K562 (cell line): ENCODE results near the gene MON2. TPM values are rescaled to one million over a fixed set of nuclear protein-coding genes. Genes with fewer than 3 reads are reported as not detected.

ENCODE experiments used
- ATAC-seq: fragments of 200-7000 bp; cut with Tn5 transposase; 3 replicates; pipeline ENCODE4 v1.9.1; 2020; ENCODE audit warnings: moderate library complexity
- BruUV-seq: library from RNA; stranded (reverse); fragments of 400-500 nt; replicated peaks from 2 replicates; lab custom pipeline; 2021; lab: Mats Ljungman, UMichigan
- CTCF ChIA-PET: fragments of 300-600 bp; formaldehyde crosslinking; extraction: SDS; loops from one replicate; lab custom pipeline; 2021; ENCODE audit warnings: low intra/inter-chr PET ratio; lab: Yijun Ruan, JAX
- POLR2A ChIA-PET: fragments of 300-600, 350-650 bp; sonication (Branson Sonifier 250); formaldehyde crosslinking; extraction: SDS; loops from one replicate; lab custom pipeline; 2021; ENCODE audit warnings: antibody characterized with exemption, inconsistent platforms; lab: Yijun Ruan, JAX
- DNase-seq, 4 experiments: peaks; one replicate each; pipeline versions ENCODE4 v3.0.0 to v3.0.0-alpha.2; 2011 to 2018; ENCODE audit warnings: low spot score in 3 of 4, mixed read lengths in 3 of 4; ENCODE audit errors: extremely low read depth in 1 of 4
- FAIRE-seq: peaks from 2 replicates; lab custom pipeline; 2011; peaks lifted over from hg19 to GRCh38; lab: Jason Lieb, UNC
- H2AFZ ChIP-seq: 2 replicates; pipeline ENCODE4 v1.6.0; 2011; ENCODE audit warnings: low read depth, low read length, control low read depth, inconsistent platforms
- H3K27ac ChIP-seq: fragments of 200-600 bp; 3 replicates; pipeline ENCODE4 v1.8.0; 2011; ENCODE audit warnings: low read depth, mild to moderate bottlenecking, control low read depth, inconsistent platforms, low read length, moderate library complexity, mixed read lengths; ENCODE audit errors: extremely low read depth
- H3K27me3 ChIP-seq, 2 experiments: fragments of 300-600 bp in 1 of 2; 2 replicates in 1 of 2; 3 replicates in 1 of 2; pipeline versions ENCODE4 v1.6.0 to v1.8.0; 2011; ENCODE audit warnings: inconsistent platforms in 2 of 2, low read length in 2 of 2, mild to moderate bottlenecking in 1 of 2, mixed read lengths in 1 of 2, moderate library complexity in 1 of 2; ENCODE audit not compliant: control insufficient read depth in 2 of 2, insufficient read depth in 2 of 2
- H3K36me3 ChIP-seq: fragments of 300-600 bp; 3 replicates; pipeline ENCODE4 v1.8.0; 2011; ENCODE audit warnings: mild to moderate bottlenecking, low read length, inconsistent platforms; ENCODE audit not compliant: control insufficient read depth, insufficient read depth
- H3K4me1 ChIP-seq, 2 experiments: fragments of 200-600 bp in 1 of 2; replicated peaks in 1 of 2; 2 replicates in 1 of 2; 3 replicates in 1 of 2; pipeline versions ENCODE4 v1.5.1 to v1.8.0; 2011; ENCODE audit warnings: inconsistent platforms in 2 of 2, low read length in 2 of 2, mild to moderate bottlenecking in 1 of 2, mixed read lengths in 1 of 2, moderate library complexity in 1 of 2; ENCODE audit not compliant: control insufficient read depth in 2 of 2, insufficient read depth in 2 of 2
- H3K4me2 ChIP-seq: 2 replicates; pipeline ENCODE4 v1.6.1; 2011; ENCODE audit warnings: low read length, control low read depth, inconsistent platforms, mixed read lengths; ENCODE audit not compliant: insufficient read depth
- H3K4me3 ChIP-seq: fragments of 200-600 bp; sonication (generic), shearing (Covaris generic); 2 replicates; pipeline ENCODE4 v1.5.1; 2016; ENCODE audit warnings: control low read depth, inconsistent platforms
- H3K79me2 ChIP-seq: fragments of 200-600 bp; 3 replicates; pipeline ENCODE4 v1.8.0; 2011; ENCODE audit warnings: low read length, inconsistent platforms; ENCODE audit not compliant: control insufficient read depth, insufficient read depth
- H3K9ac ChIP-seq, 2 experiments: 2 replicates each; pipeline versions ENCODE4 v1.6.0 to v1.6.1; 2011; ENCODE audit warnings: low read depth in 2 of 2, low read length in 2 of 2, control low read depth in 1 of 2, inconsistent platforms in 1 of 2, mild to moderate bottlenecking in 1 of 2, mixed read lengths in 1 of 2; ENCODE audit not compliant: insufficient read depth in 1 of 2
- H3K9me1 ChIP-seq: one replicate; pipeline ENCODE4 v1.6.0; 2011; ENCODE audit warnings: inconsistent platforms, mild to moderate bottlenecking, low read length, moderate library complexity; ENCODE audit not compliant: control insufficient read depth, insufficient read depth
- H3K9me3 ChIP-seq: replicated peaks from 2 replicates; pipeline ENCODE4 v1.5.1; 2011; ENCODE audit warnings: low read depth, low read length, inconsistent platforms; ENCODE audit not compliant: control insufficient read depth, insufficient read depth
- H4K20me1 ChIP-seq: replicated peaks from 2 replicates; pipeline ENCODE4 v1.6.1; 2011; ENCODE audit warnings: low read length, inconsistent platforms, mixed read lengths; ENCODE audit not compliant: control insufficient read depth, insufficient read depth
- DPF2 ChIP-seq: fragments of 450-650 bp; IDR thresholded peaks from 2 replicates; pipeline ENCODE4 v1.6.1; 2016
- ILF3 ChIP-seq: fragments of 450-650 bp; IDR thresholded peaks from 2 replicates; pipeline ENCODE4 v1.6.1; 2018; ENCODE audit warnings: antibody characterized with exemption, mild to moderate bottlenecking, moderate library complexity, borderline replicate concordance
- MEIS2 ChIP-seq: fragments of 450-650 bp; IDR thresholded peaks from 2 replicates; pipeline ENCODE4 v1.6.1; 2014; ENCODE audit warnings: mild to moderate bottlenecking; ENCODE audit not compliant: partially characterized antibody
- NCOA2 ChIP-seq, 2 experiments: fragments of 450-650 bp; IDR thresholded peaks; 2 replicates each; pipeline ENCODE4 v1.6.1; 2018; ENCODE audit warnings: mild to moderate bottlenecking in 2 of 2, moderate library complexity in 1 of 2; ENCODE audit not compliant: partially characterized antibody in 2 of 2
- NFATC3 ChIP-seq: fragments of 450-650 bp; IDR thresholded peaks from 2 replicates; pipeline ENCODE4 v1.6.1; 2017; ENCODE audit warnings: mild to moderate bottlenecking
- NFIX ChIP-seq: fragments of 250-450 bp; sonication (Bioruptor Pico); IDR thresholded peaks from 2 replicates; pipeline ENCODE4 v1.4.0; 2020; ENCODE audit warnings: low read depth, mild to moderate bottlenecking, moderate library complexity
- ZFP36 ChIP-seq: fragments of 150-350 bp; IDR thresholded peaks from 2 replicates; pipeline ENCODE4 v1.6.1; 2018; ENCODE audit warnings: low read length, low read depth; ENCODE audit not compliant: partially characterized antibody
- ZNF76 ChIP-seq: fragments of 250-450 bp; sonication (Bioruptor Pico); IDR thresholded peaks from 2 replicates; pipeline ENCODE4 v1.4.0; 2020; ENCODE audit warnings: mild to moderate bottlenecking, moderate library complexity, borderline replicate concordance
- ZSCAN29 ChIP-seq: fragments of 450-650 bp; IDR thresholded peaks from 2 replicates; pipeline ENCODE4 v1.6.1; 2017
- WGBS: fragments of 100-300 bp; shearing (Covaris generic); methylation state at CpG from one replicate; pipeline ENCODE4 v1.1.6; 2016; ENCODE audit warnings: low coverage, mixed read lengths; ENCODE audit not compliant: insufficient coverage; ENCODE audit errors: missing lambda C conversion rate; 5-methylcytosine and 5-hydroxymethylcytosine counted together
- in situ Hi-C: fragments of 300-500 bp; cut with MboI; formaldehyde crosslinking; loops from 4 replicates; pipeline ENCODE4 v1.15.0; 2018; ENCODE audit warnings: inconsistent platforms, mixed read lengths
- intact Hi-C: fragments of 100-400 bp; cut with micrococcal nuclease; formaldehyde crosslinking; loops from 2 replicates; pipeline ENCODE4 v1.14.2; 2022
- polyA plus RNA-seq, 8 experiments: library from polyadenylated mRNA; depleted of rRNA in 4 of 8; stranded (reverse) in 5 of 8; unstranded in 3 of 8; fragments of >200 nt; fragmentation: Nextera tagmentation in 2 of 8; fragmentation: Illumina TruSeq in 1 of 8; extraction: Ambion mirVana in 2 of 8; extraction: Trizol in 1 of 8; gene quantifications; 2 replicates each; pipeline versions ENCODE4 v1.2.1 to v1.2.3, GENCODE V29; 2011 to 2014; ENCODE audit warnings: inconsistent platforms in 1 of 8, missing spikeins in 1 of 8
- total RNA-seq, 7 experiments: library from RNA; depleted of rRNA in 6 of 7; stranded (reverse); fragments of >200 nt in 6 of 7; fragmentation: Illumina TruSeq in 2 of 7; extraction: Trizol in 2 of 7; gene quantifications; 2 replicates each; pipeline versions ENCODE4 v1.2.1 to v1.2.3, GENCODE V29; 2011 to 2021; ENCODE audit warnings: low replicate concordance in 1 of 7
- TF ChIP-seq, protein P1 (sequence below): fragments of 200-800 bp; sonication (Bioruptor generic); IDR thresholded peaks from 2 replicates; pipeline ENCODE4 v1.6.1; 2017; ENCODE audit warnings: missing genetic modification characterization, missing compliant biosample characterization
- TF ChIP-seq, protein P2 (sequence below): fragments of 250-450 bp; sonication (Bioruptor Pico); IDR thresholded peaks from 2 replicates; pipeline ENCODE4 v1.8.0; 2022; ENCODE audit warnings: moderate library complexity, mild to moderate bottlenecking, inconsistent platforms
- TF ChIP-seq, protein P3 (sequence below): fragments of 450-650 bp; IDR thresholded peaks from 2 replicates; pipeline ENCODE4 v1.6.1; 2018; ENCODE audit warnings: mild to moderate bottlenecking, low read depth; ENCODE audit not compliant: partially characterized antibody
- TF ChIP-seq, protein P4 (sequence below): fragments of 250-450 bp; sonication (Bioruptor Pico); IDR thresholded peaks from 2 replicates; pipeline ENCODE4 v1.4.0; 2020; ENCODE audit warnings: mild to moderate bottlenecking
- TF ChIP-seq, protein P5 (sequence below): fragments of 450-650 bp; IDR thresholded peaks from 2 replicates; pipeline ENCODE4 v1.6.1; 2014; ENCODE audit warnings: low read depth, mild to moderate bottlenecking, moderate library complexity, borderline replicate concordance
- TF ChIP-seq, protein P6 (sequence below): sonication (generic); formaldehyde crosslinking; IDR thresholded peaks from 2 replicates; pipeline ENCODE4 v1.8.0; 2022; ENCODE audit warnings: missing genetic modification reagents, mild to moderate bottlenecking, moderate library complexity, borderline replicate concordance

The MON2 gene
- total and polyA plus RNA-seq, 9 of the 15 experiments (the other 6 are each of a cell fraction or from before 2014, with no cell fraction given) = 3.6 to 31.6 (median 16.8) TPM

DNA sequence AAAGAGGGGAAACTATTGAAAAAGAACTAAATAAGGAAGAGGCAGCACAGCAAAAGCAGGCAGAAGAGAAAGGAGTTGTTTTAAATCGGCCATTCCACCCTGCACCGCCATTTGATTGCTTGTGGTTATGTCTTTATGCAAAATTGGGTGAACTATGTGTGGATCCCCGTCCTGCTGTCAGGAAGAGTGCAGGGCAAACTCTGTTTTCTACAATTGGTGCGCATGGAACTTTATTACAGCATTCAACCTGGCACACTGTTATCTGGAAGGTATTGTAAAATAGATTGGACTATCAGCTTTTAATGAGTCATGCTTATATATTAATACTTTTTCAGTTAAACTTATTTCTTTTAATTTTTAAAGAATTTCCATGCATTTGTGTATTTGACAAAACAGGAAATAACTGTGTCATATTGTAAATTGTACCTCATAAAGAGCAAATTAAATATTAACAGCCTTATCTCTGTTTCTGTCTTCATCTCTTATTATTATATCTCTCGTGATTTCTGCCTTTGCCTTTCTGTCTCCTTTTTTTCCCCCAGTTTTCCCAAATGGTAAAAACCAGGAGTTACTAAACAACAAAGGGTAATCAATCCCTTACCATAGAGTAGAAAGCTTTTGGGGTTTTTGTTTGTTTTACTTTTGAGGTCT, 86.4 kb downstream of the MON2 start:
- in situ Hi-C loops = no loop called here
- no peak for TF ChIP-seq NCOA2 (IDR thresholded peaks at IDR 0.05; ENCODE audit: partially characterized antibody in 2 of 2)
- TF ChIP-seq, protein P1, sequence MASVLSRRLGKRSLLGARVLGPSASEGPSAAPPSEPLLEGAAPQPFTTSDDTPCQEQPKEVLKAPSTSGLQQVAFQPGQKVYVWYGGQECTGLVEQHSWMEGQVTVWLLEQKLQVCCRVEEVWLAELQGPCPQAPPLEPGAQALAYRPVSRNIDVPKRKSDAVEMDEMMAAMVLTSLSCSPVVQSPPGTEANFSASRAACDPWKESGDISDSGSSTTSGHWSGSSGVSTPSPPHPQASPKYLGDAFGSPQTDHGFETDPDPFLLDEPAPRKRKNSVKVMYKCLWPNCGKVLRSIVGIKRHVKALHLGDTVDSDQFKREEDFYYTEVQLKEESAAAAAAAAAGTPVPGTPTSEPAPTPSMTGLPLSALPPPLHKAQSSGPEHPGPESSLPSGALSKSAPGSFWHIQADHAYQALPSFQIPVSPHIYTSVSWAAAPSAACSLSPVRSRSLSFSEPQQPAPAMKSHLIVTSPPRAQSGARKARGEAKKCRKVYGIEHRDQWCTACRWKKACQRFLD (CRISPR knock-in tag) = no peak
- TF ChIP-seq, protein P2, sequence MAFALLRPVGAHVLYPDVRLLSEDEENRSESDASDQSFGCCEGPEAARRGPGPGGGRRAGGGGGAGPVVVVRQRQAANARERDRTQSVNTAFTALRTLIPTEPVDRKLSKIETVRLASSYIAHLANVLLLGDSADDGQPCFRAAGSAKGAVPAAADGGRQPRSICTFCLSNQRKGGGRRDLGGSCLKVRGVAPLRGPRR (CRISPR knock-in tag) = no peak
- no peak for TF ChIP-seq ILF3
- no peak for TF ChIP-seq DPF2
- no peak for TF ChIP-seq ZFP36
- no peak for TF ChIP-seq MEIS2
- TF ChIP-seq, protein P3, sequence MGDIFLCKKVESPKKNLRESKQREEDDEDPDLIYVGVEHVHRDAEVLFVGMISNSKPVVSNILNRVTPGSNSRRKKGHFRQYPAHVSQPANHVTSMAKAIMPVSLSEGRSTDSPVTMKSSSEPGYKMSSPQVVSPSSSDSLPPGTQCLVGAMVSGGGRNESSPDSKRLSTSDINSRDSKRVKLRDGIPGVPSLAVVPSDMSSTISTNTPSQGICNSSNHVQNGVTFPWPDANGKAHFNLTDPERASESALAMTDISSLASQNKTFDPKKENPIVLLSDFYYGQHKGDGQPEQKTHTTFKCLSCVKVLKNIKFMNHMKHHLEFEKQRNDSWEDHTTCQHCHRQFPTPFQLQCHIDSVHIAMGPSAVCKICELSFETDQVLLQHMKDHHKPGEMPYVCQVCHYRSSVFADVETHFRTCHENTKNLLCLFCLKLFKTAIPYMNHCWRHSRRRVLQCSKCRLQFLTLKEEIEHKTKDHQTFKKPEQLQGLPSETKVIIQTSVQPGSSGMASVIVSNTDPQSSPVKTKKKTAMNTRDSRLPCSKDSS = no peak
- TF ChIP-seq NFIX (CRISPR knock-in tag) = no peak
- TF ChIP-seq, protein P4, sequence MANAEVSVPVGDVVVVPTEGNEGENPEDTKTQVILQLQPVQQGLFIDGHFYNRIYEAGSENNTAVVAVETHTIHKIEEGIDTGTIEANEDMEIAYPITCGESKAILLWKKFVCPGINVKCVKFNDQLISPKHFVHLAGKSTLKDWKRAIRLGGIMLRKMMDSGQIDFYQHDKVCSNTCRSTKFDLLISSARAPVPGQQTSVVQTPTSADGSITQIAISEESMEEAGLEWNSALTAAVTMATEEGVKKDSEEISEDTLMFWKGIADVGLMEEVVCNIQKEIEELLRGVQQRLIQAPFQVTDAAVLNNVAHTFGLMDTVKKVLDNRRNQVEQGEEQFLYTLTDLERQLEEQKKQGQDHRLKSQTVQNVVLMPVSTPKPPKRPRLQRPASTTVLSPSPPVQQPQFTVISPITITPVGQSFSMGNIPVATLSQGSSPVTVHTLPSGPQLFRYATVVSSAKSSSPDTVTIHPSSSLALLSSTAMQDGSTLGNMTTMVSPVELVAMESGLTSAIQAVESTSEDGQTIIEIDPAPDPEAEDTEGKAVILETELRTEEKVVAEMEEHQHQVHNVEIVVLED (CRISPR knock-in tag) = no peak
- TF ChIP-seq, protein P5, sequence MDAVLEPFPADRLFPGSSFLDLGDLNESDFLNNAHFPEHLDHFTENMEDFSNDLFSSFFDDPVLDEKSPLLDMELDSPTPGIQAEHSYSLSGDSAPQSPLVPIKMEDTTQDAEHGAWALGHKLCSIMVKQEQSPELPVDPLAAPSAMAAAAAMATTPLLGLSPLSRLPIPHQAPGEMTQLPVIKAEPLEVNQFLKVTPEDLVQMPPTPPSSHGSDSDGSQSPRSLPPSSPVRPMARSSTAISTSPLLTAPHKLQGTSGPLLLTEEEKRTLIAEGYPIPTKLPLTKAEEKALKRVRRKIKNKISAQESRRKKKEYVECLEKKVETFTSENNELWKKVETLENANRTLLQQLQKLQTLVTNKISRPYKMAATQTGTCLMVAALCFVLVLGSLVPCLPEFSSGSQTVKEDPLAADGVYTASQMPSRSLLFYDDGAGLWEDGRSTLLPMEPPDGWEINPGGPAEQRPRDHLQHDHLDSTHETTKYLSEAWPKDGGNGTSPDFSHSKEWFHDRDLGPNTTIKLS = no peak
- no peak for TF ChIP-seq ZSCAN29
- TF ChIP-seq ZNF76 = no peak
- TF ChIP-seq NFATC3 = no peak
- TF ChIP-seq, protein P6, sequence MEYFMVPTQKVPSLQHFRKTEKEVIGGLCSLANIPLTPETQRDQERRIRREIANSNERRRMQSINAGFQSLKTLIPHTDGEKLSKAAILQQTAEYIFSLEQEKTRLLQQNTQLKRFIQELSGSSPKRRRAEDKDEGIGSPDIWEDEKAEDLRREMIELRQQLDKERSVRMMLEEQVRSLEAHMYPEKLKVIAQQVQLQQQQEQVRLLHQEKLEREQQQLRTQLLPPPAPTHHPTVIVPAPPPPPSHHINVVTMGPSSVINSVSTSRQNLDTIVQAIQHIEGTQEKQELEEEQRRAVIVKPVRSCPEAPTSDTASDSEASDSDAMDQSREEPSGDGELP (CRISPR knock-in tag) = no peak

More for the DNA sequence above, 86.4 kb downstream of the MON2 start:
- ChIA-PET POLR2A (no interaction called here), CTCF (interaction anchor here (0.5 kb wide), 1 partner anchor 189 kb away, joined by 3 read pairs; no protein-coding TSS in a partner anchor)
- no peak for DNase-seq
- no peaks in the 10 kb centered on the region for H3K4me1 ChIP-seq
- H2AFZ ChIP-seq = no peak overlapping the region
- no peak for ATAC-seq
- H3K27me3 ChIP-seq = no peaks in the 10 kb centered on the region
- no peaks in the 10 kb centered on the region for H3K79me2 ChIP-seq
- no peak overlapping the region for H3K9ac ChIP-seq
- no peaks in the 10 kb centered on the region for H4K20me1 ChIP-seq
- no peak overlapping the region for H3K27ac ChIP-seq
- no peak overlapping the region for H3K4me2 ChIP-seq
- 95% methylated on average over 5 of the region's 5 CpGs for WGBS
- H3K4me3 ChIP-seq = no peak overlapping the region
- BruUV-seq = no TSS peak
- H3K9me3 ChIP-seq = no peaks in the 10 kb centered on the region
- no peaks in the 10 kb centered on the region for H3K9me1 ChIP-seq
- peaks cover 46% of the 10 kb centered on the region for H3K36me3 ChIP-seq
- no peak for FAIRE-seq
- intact Hi-C loops = no loop called here
